Right lobe of liver (tissue), 4 donors: ENCODE measurements around the gene HK1.

ENCODE experiments used
- POLR2A ChIP-seq: fragments of 450-650 bp; IDR thresholded peaks from one replicate; pipeline ENCODE4 v1.6.1; 2017; ENCODE audit warnings: antibody characterized with exemption, mild to moderate bottlenecking
- TF ChIP-seq, protein P1 (sequence below), 4 donors: fragments of 200-600 bp in 3 of 4; fragments of 450-650 bp in 1 of 4; IDR thresholded peaks; one replicate each; pipeline versions ENCODE4 v1.5.1 to v1.8.0; 2016 to 2022; ENCODE audit warnings: antibody characterized with exemption in 4 of 4, mild to moderate bottlenecking in 2 of 4
- donor health status: DM: no; HTN: no; CAD: no.
- donor health status: DM: no; HTN: no; CAD: no.
- donor health status: DM: no; HTN: yes; CAD: no.

- TF ChIP-seq, protein P1, sequence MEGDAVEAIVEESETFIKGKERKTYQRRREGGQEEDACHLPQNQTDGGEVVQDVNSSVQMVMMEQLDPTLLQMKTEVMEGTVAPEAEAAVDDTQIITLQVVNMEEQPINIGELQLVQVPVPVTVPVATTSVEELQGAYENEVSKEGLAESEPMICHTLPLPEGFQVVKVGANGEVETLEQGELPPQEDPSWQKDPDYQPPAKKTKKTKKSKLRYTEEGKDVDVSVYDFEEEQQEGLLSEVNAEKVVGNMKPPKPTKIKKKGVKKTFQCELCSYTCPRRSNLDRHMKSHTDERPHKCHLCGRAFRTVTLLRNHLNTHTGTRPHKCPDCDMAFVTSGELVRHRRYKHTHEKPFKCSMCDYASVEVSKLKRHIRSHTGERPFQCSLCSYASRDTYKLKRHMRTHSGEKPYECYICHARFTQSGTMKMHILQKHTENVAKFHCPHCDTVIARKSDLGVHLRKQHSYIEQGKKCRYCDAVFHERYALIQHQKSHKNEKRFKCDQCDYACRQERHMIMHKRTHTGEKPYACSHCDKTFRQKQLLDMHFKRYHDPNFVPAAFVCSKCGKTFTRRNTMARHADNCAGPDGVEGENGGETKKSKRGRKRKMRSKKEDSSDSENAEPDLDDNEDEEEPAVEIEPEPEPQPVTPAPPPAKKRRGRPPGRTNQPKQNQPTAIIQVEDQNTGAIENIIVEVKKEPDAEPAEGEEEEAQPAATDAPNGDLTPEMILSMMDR (IDR thresholded peaks at IDR 0.05), result no peak
- no peak for TF ChIP-seq POLR2A
These were observed 62.4 kb downstream of the HK1 start for GRCh38 chr10:69340695-69341094.
